Epithelial cell of umbilical artery (primary cell): Measurements from ENCODE around the gene RHEX. TPM values are rescaled to one million over a fixed set of nuclear protein-coding genes. Genes with fewer than 3 reads are reported as not detected.

Experiments used
- total RNA-seq: library from RNA; depleted of rRNA; stranded (reverse); fragments of >200 nt; gene quantifications from 2 replicates; pipeline ENCODE4 v1.2.3, GENCODE V29; 2014

RHEX gene
- total RNA-seq: not detected in 2 replicates

GRCh38 chr1:206052919-206053610, at the start of gene RHEX:
Gene RHEX, plus strand, starts transcription at chr1:206053173. Its CDS starts 44,656 bp downstream, at chr1:206097829.

GRCh38 chr1:206023695-206024094, 29.3 kb upstream of the RHEX start, which contains the start of gene CTSE:
Gene CTSE, minus strand, starts transcription at chr1:206023895. Its CDS starts 104 bp downstream, at chr1:206023791.

GRCh38 chr1:206117151-206117948, 64.4 kb downstream of the RHEX start, which contains the start of gene AVPR1B:
Gene AVPR1B, minus strand, starts transcription at chr1:206117388. Its CDS starts 498 bp downstream, at chr1:206116890.

Other genes starting within 250 kb of the RHEX start
- gene SLC41A1, start 240.0 kb upstream of the RHEX start, total RNA-seq: 12.3 and 21.3 TPM in 2 replicates
- not detected in 2 replicates for gene PM20D1, start 203.0 kb upstream of the RHEX start, total RNA-seq
- not detected in 2 replicates for gene SLC26A9, start 109.7 kb upstream of the RHEX start, total RNA-seq
- gene RAB7B, start 49.8 kb upstream of the RHEX start, total RNA-seq: 0.15 TPM in 1 of 2 replicates, not detected in the other
- gene CTSE, start 29.3 kb upstream of the RHEX start, total RNA-seq: not detected in 2 replicates
- gene AVPR1B, start 64.2 kb downstream of the RHEX start, total RNA-seq: not detected in 2 replicates
- gene FAM72A, start 149.7 kb downstream of the RHEX start, total RNA-seq: 3.2 and 5.2 TPM in 2 replicates
- gene SRGAP2, start 150.4 kb downstream of the RHEX start, total RNA-seq: 51.3 and 87.2 TPM in 2 replicates